Brain microvascular endothelial cell (primary cell): ENCODE measurements around the gene VPS26A.
"Not testable (repeated sequence)": the region's sequence is repeated elsewhere in the genome, so short reads cannot be mapped to it uniquely, and the experiment has no call there.

Experiments
- DNase-seq: peaks from one replicate; pipeline ENCODE4 v3.0.0-alpha.2; 2020
- H3K27ac ChIP-seq: fragments of 250-450 bp; sonication (Bioruptor Pico); 2 replicates; pipeline ENCODE4 v1.5.1; 2020; ENCODE audit warnings: mild to moderate bottlenecking, moderate library complexity
- H3K27me3 ChIP-seq: fragments of 250-450 bp; sonication (Bioruptor Pico); replicated peaks from 2 replicates; pipeline ENCODE4 v1.5.1; 2020; ENCODE audit warnings: mild to moderate bottlenecking
- H3K36me3 ChIP-seq: fragments of 250-450 bp; sonication (Bioruptor Pico); replicated peaks from 2 replicates; pipeline ENCODE4 v1.5.1; 2020; ENCODE audit warnings: mild to moderate bottlenecking
- H3K4me3 ChIP-seq: 2 replicates; pipeline ENCODE4 v1.5.1; 2011; ENCODE audit warnings: low read depth, mild to moderate bottlenecking, control low read depth, low read length, moderate library complexity
- CTCF ChIP-seq: IDR thresholded peaks from 2 replicates; pipeline ENCODE4 v1.5.1; 2011; ENCODE audit warnings: low read depth, mild to moderate bottlenecking, moderate library complexity, low read length, control low read depth, inconsistent platforms; ENCODE audit errors: missing control alignments
- in situ Hi-C: cut with HindIII; loops from 2 replicates; pipeline ENCODE4 v1.10.0; 2017; ENCODE audit warnings: low sequenced_read_pairs, low pct_ligation_motif_present

VPS26A gene

GRCh38 chr10:69124563-69125268 is 738 bp downstream of the VPS26A start:
- Histone ChIP-seq H3K27ac (peak overlapping the region; percentile 89), H3K27me3 (no peaks in the 10 kb centered on the region), H3K36me3 (no peaks in the 10 kb centered on the region), H3K4me3 (peak overlapping the region; percentile 87)
- no peak for TF ChIP-seq CTCF
- peak; percentile 50 for DNase-seq
- in situ Hi-C loops: no loop called here

GRCh38 chr10:69125554-69125953 is 1.6 kb downstream of the VPS26A start:
- DNase-seq: no peak
- no peak overlapping the region for H3K27ac ChIP-seq
- H3K36me3 ChIP-seq: no peaks in the 10 kb centered on the region
- H3K27me3 ChIP-seq: no peaks in the 10 kb centered on the region
- H3K4me3 ChIP-seq: peak overlapping the region; percentile 87
- in situ Hi-C loops: no loop called here
- TF ChIP-seq CTCF: no peak

- no peak for TF ChIP-seq CTCF
- in situ Hi-C loops: no loop called here
- no peak for DNase-seq
- H3K27me3 ChIP-seq: no peaks in the 10 kb centered on the region
- peaks cover 4% of the 10 kb centered on the region for H3K36me3 ChIP-seq
- H3K4me3 ChIP-seq: no peak overlapping the region
- no peak overlapping the region for H3K27ac ChIP-seq
Observed at GRCh38 chr10:69130251-69130650, 6.3 kb downstream of the VPS26A start.

- Histone ChIP-seq H3K27ac (no peak overlapping the region), H3K4me3 (no peak overlapping the region), H3K27me3 (no peaks in the 10 kb centered on the region), H3K36me3 (peaks cover 2% of the 10 kb centered on the region)
- TF ChIP-seq CTCF: no peak
- in situ Hi-C loops: no loop called here
- DNase-seq: no peak
Observed at GRCh38 chr10:69139961-69140360, 16.0 kb downstream of the VPS26A start.

GRCh38 chr10:69141304-69141703 is 17.3 kb downstream of the VPS26A start:
- H3K27me3 ChIP-seq: no peaks in the 10 kb centered on the region
- H3K4me3 ChIP-seq: no peak overlapping the region
- H3K36me3 ChIP-seq: peaks cover 2% of the 10 kb centered on the region
- H3K27ac ChIP-seq: no peak overlapping the region
- TF ChIP-seq CTCF: no peak
- DNase-seq: no peak
- in situ Hi-C loops: no loop called here

GRCh38 chr10:69142074-69142473 is 18.1 kb downstream of the VPS26A start:
- DNase-seq, in situ Hi-C loops, H3K36me3 ChIP-seq, H3K27me3 ChIP-seq, H3K4me3 ChIP-seq, H3K27ac ChIP-seq: not testable (repeated sequence)
